ENCODE results near the gene C2orf78. TPM values are rescaled to one million over a fixed set of nuclear protein-coding genes. Genes with fewer than 3 reads are reported as not detected.

Gene C2orf78
- total RNA-seq, 2 donors from 2014 or later = not detected

DNA sequence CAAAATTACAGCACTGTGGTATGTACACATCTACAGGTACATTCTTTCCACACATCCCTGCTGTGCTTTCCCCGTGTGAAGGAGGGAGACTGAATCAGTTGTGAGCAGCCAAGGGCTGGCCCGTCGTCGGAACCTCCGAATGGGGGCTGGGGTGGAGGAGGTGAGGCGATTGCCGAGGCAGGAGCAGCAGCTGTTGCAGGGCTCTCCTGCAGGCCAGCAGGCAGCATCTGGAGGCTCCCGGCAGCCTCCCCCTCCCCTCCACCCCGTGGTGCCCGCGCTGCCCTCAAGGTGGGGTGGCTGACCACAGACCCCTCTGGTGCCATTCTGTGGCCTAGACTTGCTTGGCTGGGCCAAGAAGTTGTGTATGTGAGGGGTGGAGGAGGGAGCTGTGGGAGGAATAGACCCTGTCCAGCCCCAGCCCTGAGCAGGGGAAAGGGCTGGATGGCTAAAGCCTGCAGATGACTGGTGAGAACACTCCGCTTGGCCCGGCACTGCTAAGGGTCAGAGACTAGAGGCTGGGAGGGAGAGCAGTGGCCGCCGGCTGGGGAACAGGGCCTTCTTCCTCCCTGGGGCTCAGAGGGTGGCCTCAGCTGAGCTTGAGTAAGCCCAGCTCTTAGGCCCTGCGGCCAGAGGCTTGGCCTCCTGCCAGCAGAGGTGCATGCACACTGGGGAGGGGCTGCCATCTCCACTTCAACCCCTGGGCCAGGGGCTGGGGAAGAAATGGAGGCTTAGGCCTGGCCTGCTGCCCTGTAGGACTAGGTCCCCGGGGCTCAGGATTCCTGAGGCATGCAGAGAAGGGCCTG, 52.4 kb downstream of the C2orf78 start:
- ATAC-seq (replicated peaks in 1 of 2) = no peak
- no peak overlapping the region for H3K4me3 Mint-ChIP-seq
- no peaks in the 10 kb centered on the region for H3K9me3 Mint-ChIP-seq
- H3K27me3 Mint-ChIP-seq (ENCODE audit: low read depth) = no peaks in the 10 kb centered on the region
- H3K27ac Mint-ChIP-seq = no peak overlapping the region
- H3K36me3 Mint-ChIP-seq (ENCODE audit: insufficient read depth in 2 of 2) = peaks cover 12 to 30% of the 10 kb centered on the region in 2 donors
- H3K4me1 Mint-ChIP-seq (ENCODE audit: low read depth) = peaks cover 23% of the 10 kb centered on the region
- DNase-seq = no peak

GRCh38 chr2:73837847-73838585, 54.0 kb downstream of the C2orf78 start:
- no peaks in the 10 kb centered on the region for H3K27me3 Mint-ChIP-seq (ENCODE audit: low read depth)
- H3K9me3 Mint-ChIP-seq = no peaks in the 10 kb centered on the region
- peaks cover 12% of the 10 kb centered on the region for H3K4me1 Mint-ChIP-seq (ENCODE audit: low read depth)
- H3K27ac Mint-ChIP-seq = no peak overlapping the region
- peaks cover 7 to 21% of the 10 kb centered on the region in 2 donors for H3K36me3 Mint-ChIP-seq (ENCODE audit: insufficient read depth in 2 of 2)
- ATAC-seq (replicated peaks in 1 of 2) (no peak), DNase-seq (no peak)
- no peak overlapping the region for H3K4me3 Mint-ChIP-seq

- H3K36me3 Mint-ChIP-seq (ENCODE audit: insufficient read depth in 2 of 2) = peaks cover 7 to 19% of the 10 kb centered on the region in 2 donors
- no peak overlapping the region for H3K4me3 Mint-ChIP-seq
- no peak overlapping the region for H3K27ac Mint-ChIP-seq
- no peaks in the 10 kb centered on the region for H3K9me3 Mint-ChIP-seq
- DNase-seq (no peak), ATAC-seq (replicated peaks in 1 of 2) (no peak)
- peaks cover 12% of the 10 kb centered on the region for H3K4me1 Mint-ChIP-seq (ENCODE audit: low read depth)
- no peaks in the 10 kb centered on the region for H3K27me3 Mint-ChIP-seq (ENCODE audit: low read depth)
Observed at GRCh38 chr2:73838889-73839534, 55.0 kb downstream of the C2orf78 start.

- Mint-ChIP-seq H3K27me3 (ENCODE audit: low read depth) (no peaks in the 10 kb centered on the region), H3K27ac (no peak overlapping the region), H3K36me3 (ENCODE audit: insufficient read depth in 2 of 2) (peaks cover 5 to 19% of the 10 kb centered on the region in 2 donors), H3K4me3 (no peak overlapping the region), H3K9me3 (no peaks in the 10 kb centered on the region), H3K4me1 (ENCODE audit: low read depth) (peaks cover 12% of the 10 kb centered on the region)
- ATAC-seq (replicated peaks in 1 of 2) = no peak
- DNase-seq = no peak
Observed at GRCh38 chr2:73839653-73840411, 55.8 kb downstream of the C2orf78 start.

- peaks cover 2 to 29% of the 10 kb centered on the region in 2 donors for H3K36me3 Mint-ChIP-seq (ENCODE audit: insufficient read depth in 2 of 2)
- H3K4me1 Mint-ChIP-seq (ENCODE audit: low read depth) = peaks cover 12% of the 10 kb centered on the region
- H3K9me3 Mint-ChIP-seq = no peaks in the 10 kb centered on the region
Observed at GRCh38 chr2:73841912-73842738, 58.1 kb downstream of the C2orf78 start.

DNA sequence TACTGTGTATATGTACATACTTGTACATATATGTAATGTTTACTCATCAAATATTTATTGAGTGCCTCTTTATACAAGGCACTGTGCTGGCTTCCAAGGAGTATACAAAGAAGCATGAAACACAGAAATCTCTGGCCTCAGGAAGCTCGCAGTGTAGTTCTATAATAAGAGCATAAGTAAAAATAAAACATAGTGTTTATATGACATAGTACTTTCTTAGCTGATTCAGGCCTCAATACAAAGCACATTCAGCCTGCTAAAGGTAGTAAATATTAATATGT, 58.7 kb downstream of the C2orf78 start:
- ATAC-seq (replicated peaks in 1 of 2) = no peak
- Mint-ChIP-seq H3K27me3 (ENCODE audit: low read depth) (no peaks in the 10 kb centered on the region), H3K27ac (no peak overlapping the region), H3K36me3 (ENCODE audit: insufficient read depth in 2 of 2) (peaks cover 2 to 30% of the 10 kb centered on the region in 2 donors), H3K4me1 (ENCODE audit: low read depth) (peaks cover 12% of the 10 kb centered on the region), H3K4me3 (no peak overlapping the region), H3K9me3 (no peaks in the 10 kb centered on the region)
- no peak for DNase-seq

More at GRCh38 chr2:73841912-73842738, 58.1 kb downstream of the C2orf78 start:
- no peak for ATAC-seq (replicated peaks in 1 of 2)
- Mint-ChIP-seq H3K4me3 (no peak overlapping the region), H3K27me3 (ENCODE audit: low read depth) (no peaks in the 10 kb centered on the region), H3K27ac (no peak overlapping the region)
- DNase-seq = no peak

DNA sequence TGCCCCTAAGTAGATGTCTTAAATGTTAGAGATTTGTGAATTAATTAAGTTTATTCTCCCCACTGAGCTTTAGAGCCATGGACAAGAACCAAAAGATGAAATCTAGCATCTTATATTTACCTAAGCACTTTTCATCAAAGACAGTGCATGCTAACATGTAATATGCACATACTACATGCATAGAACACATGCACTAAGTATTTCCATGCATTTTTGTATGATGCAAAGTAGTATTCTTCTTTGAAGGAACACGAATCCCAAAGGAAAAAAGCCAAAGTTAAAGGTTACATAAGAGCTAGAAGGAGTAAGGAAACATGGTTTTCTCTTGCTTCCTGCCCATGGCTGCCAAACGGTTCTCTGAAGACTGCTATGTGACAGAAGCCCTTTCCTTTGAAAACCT, 60.1 kb downstream of the C2orf78 start:
- DNase-seq (no peak), ATAC-seq (replicated peaks in 1 of 2) (no peak)
- H3K4me3 Mint-ChIP-seq = no peak overlapping the region
- peaks cover 12% of the 10 kb centered on the region for H3K4me1 Mint-ChIP-seq (ENCODE audit: low read depth)
- H3K27me3 Mint-ChIP-seq (ENCODE audit: low read depth) = no peaks in the 10 kb centered on the region
- H3K27ac Mint-ChIP-seq = no peak overlapping the region
- no peaks in the 10 kb centered on the region for H3K9me3 Mint-ChIP-seq
- H3K36me3 Mint-ChIP-seq (ENCODE audit: insufficient read depth in 2 of 2) = peaks cover 2 to 31% of the 10 kb centered on the region in 2 donors

DNA sequence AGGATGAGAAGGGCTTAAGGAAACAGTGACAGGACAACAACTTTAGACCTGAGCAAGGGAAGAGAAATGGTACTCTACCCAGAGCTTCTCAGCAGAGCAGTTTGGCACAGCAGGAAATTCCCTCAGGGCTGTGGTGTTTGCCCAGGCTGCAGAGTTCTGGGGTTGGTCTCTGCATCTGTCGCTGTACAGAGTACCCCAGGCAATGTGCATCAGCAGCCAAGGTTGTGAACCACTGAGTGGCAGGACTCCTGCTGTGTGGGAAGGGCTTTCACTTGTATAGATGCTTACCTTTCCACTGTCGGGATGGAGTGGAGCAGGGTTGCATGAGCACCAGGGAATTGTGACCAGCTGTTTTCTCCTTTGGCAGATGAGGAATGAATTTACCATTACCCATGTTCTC, 66.0 kb downstream of the C2orf78 start:
- Mint-ChIP-seq H3K36me3 (ENCODE audit: insufficient read depth in 2 of 2) (peaks cover 2 to 32% of the 10 kb centered on the region in 2 donors), H3K27me3 (ENCODE audit: low read depth) (no peaks in the 10 kb centered on the region), H3K4me1 (ENCODE audit: low read depth) (no peaks in the 10 kb centered on the region), H3K27ac (no peak overlapping the region), H3K4me3 (no peak overlapping the region), H3K9me3 (no peaks in the 10 kb centered on the region)
- no peak for ATAC-seq (replicated peaks in 1 of 2)
- DNase-seq = no peak

DNA sequence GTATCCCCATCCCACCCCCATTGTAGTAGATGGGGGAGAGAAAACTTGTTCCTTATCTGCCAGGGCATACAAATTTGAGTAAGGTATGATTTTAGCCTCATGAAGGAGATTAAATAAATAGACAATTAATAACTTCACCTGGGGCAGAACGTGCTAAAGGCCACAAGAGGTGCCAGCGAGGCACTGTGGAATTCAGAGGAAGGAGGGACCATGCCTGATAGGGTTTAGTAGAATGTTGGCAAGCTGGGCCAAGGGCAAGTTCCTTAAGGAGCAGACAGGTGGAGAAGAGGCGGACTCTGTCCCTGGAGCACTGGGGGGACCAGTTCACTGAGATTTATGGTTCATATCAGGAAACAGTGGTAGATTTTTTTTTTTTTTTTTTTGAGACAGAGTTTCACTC, 67.3 kb downstream of the C2orf78 start:
- Mint-ChIP-seq H3K27ac (no peak overlapping the region), H3K4me3 (peak overlapping the region in 1 of 2 donors; percentile 40), H3K27me3 (ENCODE audit: low read depth) (no peaks in the 10 kb centered on the region), H3K4me1 (ENCODE audit: low read depth) (peaks cover 5% of the 10 kb centered on the region), H3K9me3 (no peaks in the 10 kb centered on the region), H3K36me3 (ENCODE audit: insufficient read depth in 2 of 2) (peaks cover 9 to 35% of the 10 kb centered on the region in 2 donors)
- ATAC-seq (replicated peaks in 1 of 2) = no peak
- no peak for DNase-seq

GRCh38 chr2:73852020-73852419, 68.0 kb downstream of the C2orf78 start:
- DNase-seq (peak; percentile 6 to 22), ATAC-seq (replicated peaks in 1 of 2) (peak; percentile 87 to 90)
- Mint-ChIP-seq H3K27ac (no peak overlapping the region), H3K9me3 (no peaks in the 10 kb centered on the region), H3K36me3 (ENCODE audit: insufficient read depth in 2 of 2) (peaks cover 12 to 34% of the 10 kb centered on the region in 2 donors), H3K4me1 (ENCODE audit: low read depth) (peaks cover 7% of the 10 kb centered on the region), H3K27me3 (ENCODE audit: low read depth) (no peaks in the 10 kb centered on the region), H3K4me3 (no peak overlapping the region)

- peaks cover 35% of the 10 kb centered on the region for H3K4me1 Mint-ChIP-seq (ENCODE audit: low read depth)
- peaks cover 14 to 41% of the 10 kb centered on the region in 2 donors for H3K36me3 Mint-ChIP-seq (ENCODE audit: insufficient read depth in 2 of 2)
- H3K27me3 Mint-ChIP-seq (ENCODE audit: low read depth) = no peaks in the 10 kb centered on the region
- no peaks in the 10 kb centered on the region for H3K9me3 Mint-ChIP-seq
- ATAC-seq (replicated peaks in 1 of 2) = no peak
- H3K27ac Mint-ChIP-seq = no peak overlapping the region
- no peak for DNase-seq
- no peak overlapping the region for H3K4me3 Mint-ChIP-seq
Observed at GRCh38 chr2:73855526-73855925, 71.5 kb downstream of the C2orf78 start.

DNA sequence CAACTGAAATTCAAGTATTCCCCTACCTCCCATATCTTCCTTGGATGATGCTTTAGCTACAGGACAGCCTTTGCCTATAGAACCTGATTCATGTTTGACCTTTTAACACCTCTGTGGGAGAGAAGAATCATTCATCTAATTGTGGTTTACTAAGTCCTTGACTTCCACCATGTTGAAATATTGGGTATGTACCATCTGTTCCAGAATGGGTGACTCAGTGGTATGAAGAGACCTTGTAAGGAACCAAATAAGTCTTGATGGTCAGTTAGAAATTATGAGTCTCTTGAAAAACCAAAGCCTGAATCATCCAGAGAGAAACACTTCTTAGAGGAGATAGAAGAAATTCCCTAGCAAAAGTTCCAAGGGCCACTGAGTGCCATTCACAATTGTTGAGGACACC, 72.2 kb downstream of the C2orf78 start:
- H3K9me3 Mint-ChIP-seq = no peaks in the 10 kb centered on the region
- H3K36me3 Mint-ChIP-seq (ENCODE audit: insufficient read depth in 2 of 2) = peaks cover 18 to 43% of the 10 kb centered on the region in 2 donors
- no peak overlapping the region for H3K4me3 Mint-ChIP-seq
- peaks cover 38% of the 10 kb centered on the region for H3K4me1 Mint-ChIP-seq (ENCODE audit: low read depth)
- no peaks in the 10 kb centered on the region for H3K27me3 Mint-ChIP-seq (ENCODE audit: low read depth)
- ATAC-seq (replicated peaks in 1 of 2) (no peak), DNase-seq (no peak)
- no peak overlapping the region for H3K27ac Mint-ChIP-seq

Measured in activated T-cell treated with anti-CD3 and anti-CD28 coated beads, Interleukin-2, amount 50 U/mL, for 72 hours (primary cell).